ENCODE measurements around the gene B4GALT6.

The B4GALT6 gene

GRCh38 chr18:31578126-31578525, 106.3 kb downstream of the B4GALT6 start:
- no peak overlapping the region for H3K4me3 ChIP-seq
- no peak overlapping the region for H3K27ac ChIP-seq

GRCh38 chr18:31577195-31577594, 107.2 kb downstream of the B4GALT6 start:
- H3K4me3 ChIP-seq = no peak overlapping the region
- no peak overlapping the region for H3K27ac ChIP-seq

GRCh38 chr18:31576670-31577069, 107.7 kb downstream of the B4GALT6 start:
- Histone ChIP-seq H3K27ac (no peak overlapping the region), H3K4me3 (no peak overlapping the region)

- H3K4me3 ChIP-seq = no peak overlapping the region
- no peak overlapping the region for H3K27ac ChIP-seq
These were observed 108.7 kb downstream of the B4GALT6 start for GRCh38 chr18:31575515-31576257.

GRCh38 chr18:31574359-31574758, 110.0 kb downstream of the B4GALT6 start:
- Histone ChIP-seq H3K4me3 (no peak overlapping the region), H3K27ac (no peak overlapping the region)
